Spleen (tissue), 11 donors: Measurements from ENCODE around the gene ESYT1. TPM values are rescaled to one million over a fixed set of nuclear protein-coding genes. Genes with fewer than 3 reads are reported as not detected.
A peak's percentile ranks its signal among the peaks of the same experiment; 100 is the strongest.

ENCODE experiments used
- DNase-seq: peaks from one replicate; pipeline ENCODE4 v3.0.0-alpha.2; 2020
- H3K27ac ChIP-seq, 8 donors: fragments of 200-600 bp; sonication (generic) in 7 of 8; 1 replicate in 4 of 8; 2 replicates in 4 of 8; pipeline versions ENCODE4 v1.5.0 to v1.8.0; 2016 to 2021; ENCODE audit warnings: inconsistent platforms in 4 of 8, mild to moderate bottlenecking in 4 of 8, moderate library complexity in 1 of 8
- H3K27me3 ChIP-seq, 7 donors: fragments of 200-600 bp; sonication (generic) in 6 of 7; replicated peaks in 1 of 7; 1 replicate in 4 of 7; 2 replicates in 3 of 7; pipeline versions ENCODE4 v1.5.0 to v1.8.0; 2016 to 2021; ENCODE audit warnings: inconsistent platforms in 3 of 7, mild to moderate bottlenecking in 1 of 7
- H3K36me3 ChIP-seq, 6 donors: fragments of 200-600 bp; sonication (generic) in 5 of 6; 1 replicate in 4 of 6; 2 replicates in 2 of 6; pipeline versions ENCODE4 v1.5.0 to v1.8.0; 2016 to 2021; ENCODE audit warnings: inconsistent platforms in 2 of 6
- H3K4me1 ChIP-seq, 6 donors: fragments of 200-600 bp; sonication (generic) in 5 of 6; 1 replicate in 3 of 6; 2 replicates in 3 of 6; pipeline versions ENCODE4 v1.5.0 to v1.8.0; 2016 to 2021; ENCODE audit warnings: inconsistent platforms in 3 of 6
- H3K4me3 ChIP-seq, 8 donors: fragments of 200-600 bp; sonication (generic) in 7 of 8; 1 replicate in 4 of 8; 2 replicates in 4 of 8; pipeline versions ENCODE4 v1.5.0 to v1.8.0; 2016 to 2021; ENCODE audit warnings: inconsistent platforms in 4 of 8, mild to moderate bottlenecking in 4 of 8, moderate library complexity in 2 of 8
- H3K9me3 ChIP-seq, 8 donors: fragments of 200-600 bp; sonication (generic) in 7 of 8; 1 replicate in 4 of 8; 2 replicates in 4 of 8; pipeline versions ENCODE4 v1.5.0 to v1.8.0; 2016 to 2021; ENCODE audit warnings: inconsistent platforms in 4 of 8
- POLR2A ChIP-seq, 3 donors: fragments of 450-650 bp; IDR thresholded peaks; one replicate each; pipeline ENCODE4 v1.5.1; 2017; ENCODE audit warnings: antibody characterized with exemption in 3 of 3, mild to moderate bottlenecking in 1 of 3
- POLR2AphosphoS5 ChIP-seq, 3 donors: sonication (generic); formaldehyde crosslinking; IDR thresholded peaks; one replicate each; pipeline ENCODE4 v1.5.1; 2017; ENCODE audit warnings: antibody characterized with exemption in 3 of 3
- WGBS, 5 donors: extraction: QIAGEN DNeasy Blood & Tissue Kit in 3 of 5; methylation state at CpG; one replicate each; pipeline versions ENCODE4 v1.1.5 to v1.1.7; 2013 to 2018; 5-methylcytosine and 5-hydroxymethylcytosine counted together
- intact Hi-C: fragments of 100-400 bp; cut with DNase I; formaldehyde crosslinking; loops from one replicate; pipeline ENCODE4 v1.15.0; 2023; ENCODE audit warnings: low total_unique reads
- polyA plus RNA-seq, 3 donors: library from polyadenylated mRNA; stranded (reverse); fragments of 200-250 nt; gene quantifications; one replicate each; pipeline ENCODE4 v1.2.1, GENCODE V29; 2013
- total RNA-seq, 7 donors: library from RNA; depleted of rRNA in 3 of 7; stranded (reverse); fragments of >200 nt in 3 of 7; fragmentation: NEBNext Ultra II Directional in 4 of 7; extraction: Animal tissue kit (Norgen Biotek cat#: 25700) in 4 of 7; gene quantifications; one replicate each; pipeline versions ENCODE4 v1.1.0 to v1.2.1, GENCODE V29; 2016 to 2021
- TF ChIP-seq, protein P1 (sequence below), 11 experiments: fragments of 200-600 bp in 7 of 11; fragments of 450-650 bp in 4 of 11; sonication (generic) in 4 of 11; IDR thresholded peaks in 8 of 11; conservative IDR thresholded peaks in 3 of 11; 1 replicate in 7 of 11; 2 replicates in 4 of 11; pipeline versions ENCODE4 v1.4.0 to v1.8.0; 2016 to 2021; ENCODE audit warnings: antibody characterized with exemption in 11 of 11, inconsistent platforms in 4 of 11, mild to moderate bottlenecking in 1 of 11
- donor health status: healthy with polysubstance abuse.
- donor health status: DM: no; HTN: no; CAD: no; lungs with moderate emphysema.
- donor health status: DM: no; HTN: no; CAD: no.
- donor health status: Bipolar disorder and iron deficiency.
- donor health status: healthy.
- donor health status: DM: no; HTN: no; CAD: no.
- donor health status: DM: yes; HTN: yes; CAD: no.

The ESYT1 gene
- total and polyA plus RNA-seq, 10 donors, result 20.2 to 112 (median 103) TPM

GRCh38 chr12:56118688-56119357, 9.2 kb upstream of the ESYT1 start:
- H3K4me3 ChIP-seq, result peak overlapping the region; percentile 54 to 80 (median 70)
- WGBS, 5 donors, result 6 to 10% (median 8%) methylated on average over 13 of the region's 13 CpGs
- peaks cover 0 to 43% (median 20%) of the 10 kb centered on the region in 6 donors for H3K36me3 ChIP-seq
- TF ChIP-seq POLR2A (IDR thresholded peaks at IDR 0.05), result no peak
- TF ChIP-seq, protein P1, sequence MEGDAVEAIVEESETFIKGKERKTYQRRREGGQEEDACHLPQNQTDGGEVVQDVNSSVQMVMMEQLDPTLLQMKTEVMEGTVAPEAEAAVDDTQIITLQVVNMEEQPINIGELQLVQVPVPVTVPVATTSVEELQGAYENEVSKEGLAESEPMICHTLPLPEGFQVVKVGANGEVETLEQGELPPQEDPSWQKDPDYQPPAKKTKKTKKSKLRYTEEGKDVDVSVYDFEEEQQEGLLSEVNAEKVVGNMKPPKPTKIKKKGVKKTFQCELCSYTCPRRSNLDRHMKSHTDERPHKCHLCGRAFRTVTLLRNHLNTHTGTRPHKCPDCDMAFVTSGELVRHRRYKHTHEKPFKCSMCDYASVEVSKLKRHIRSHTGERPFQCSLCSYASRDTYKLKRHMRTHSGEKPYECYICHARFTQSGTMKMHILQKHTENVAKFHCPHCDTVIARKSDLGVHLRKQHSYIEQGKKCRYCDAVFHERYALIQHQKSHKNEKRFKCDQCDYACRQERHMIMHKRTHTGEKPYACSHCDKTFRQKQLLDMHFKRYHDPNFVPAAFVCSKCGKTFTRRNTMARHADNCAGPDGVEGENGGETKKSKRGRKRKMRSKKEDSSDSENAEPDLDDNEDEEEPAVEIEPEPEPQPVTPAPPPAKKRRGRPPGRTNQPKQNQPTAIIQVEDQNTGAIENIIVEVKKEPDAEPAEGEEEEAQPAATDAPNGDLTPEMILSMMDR (IDR thresholded peaks at IDR 0.05 in 8 of 11, conservative IDR thresholded peaks at IDR 0.05 in 3 of 11), result no peak
- TF ChIP-seq POLR2AphosphoS5 (IDR thresholded peaks at IDR 0.05), result no peak
- intact Hi-C loops, result no loop called here
- no peaks in the 10 kb centered on the region for H3K27me3 ChIP-seq
- H3K9me3 ChIP-seq, result no peaks in the 10 kb centered on the region
- DNase-seq, result no peak
- H3K27ac ChIP-seq, result peak overlapping the region; percentile 83 to 98 (median 94)
- H3K4me1 ChIP-seq, result peaks cover 15 to 77% (median 43%) of the 10 kb centered on the region in 6 donors

GRCh38 chr12:56119361-56119796, 8.7 kb upstream of the ESYT1 start:
- peaks cover 0 to 37% (median 20%) of the 10 kb centered on the region in 6 donors for H3K36me3 ChIP-seq
- TF ChIP-seq POLR2A (IDR thresholded peaks at IDR 0.05) (no peak), POLR2AphosphoS5 (IDR thresholded peaks at IDR 0.05) (peak in 1 of 3 donors; percentile 61)
- TF ChIP-seq, protein P1 (IDR thresholded peaks at IDR 0.05 in 8 of 11, conservative IDR thresholded peaks at IDR 0.05 in 3 of 11), result peak; percentile 57 to 92 (median 78)
- H3K4me3 ChIP-seq, result peak overlapping the region in 5 of 8 donors; percentile 67 to 80 (median 72)
- peaks cover 15 to 83% (median 46%) of the 10 kb centered on the region in 6 donors for H3K4me1 ChIP-seq
- H3K9me3 ChIP-seq, result no peaks in the 10 kb centered on the region
- 0 to 1% (median 0%) methylated on average over 2 of the region's 2 CpGs for WGBS, 5 donors
- H3K27me3 ChIP-seq, result no peaks in the 10 kb centered on the region
- no peak for DNase-seq
- intact Hi-C loops, result no loop called here
- H3K27ac ChIP-seq, result peak overlapping the region; percentile 53 to 98 (median 94)

GRCh38 chr12:56120158-56120846, 7.8 kb upstream of the ESYT1 start:
- Histone ChIP-seq H3K9me3 (no peaks in the 10 kb centered on the region), H3K27me3 (no peaks in the 10 kb centered on the region), H3K4me3 (no peak overlapping the region), H3K36me3 (peaks cover 0 to 37% (median 20%) of the 10 kb centered on the region in 6 donors), H3K27ac (peak overlapping the region in 5 of 8 donors; percentile 53 to 98 (median 98)), H3K4me1 (peaks cover 16 to 89% (median 52%) of the 10 kb centered on the region in 6 donors)
- WGBS, 5 donors, result 89 to 96% (median 94%) methylated on average over 17 of the region's 17 CpGs
- DNase-seq, result no peak
- intact Hi-C loops, result no loop called here
- TF ChIP-seq POLR2AphosphoS5 (IDR thresholded peaks at IDR 0.05) (no peak), POLR2A (IDR thresholded peaks at IDR 0.05) (no peak)
- TF ChIP-seq, protein P1 (IDR thresholded peaks at IDR 0.05 in 8 of 11, conservative IDR thresholded peaks at IDR 0.05 in 3 of 11), result no peak
